A673 (cell line): ENCODE results near the gene MRPL43. TPM values are rescaled to one million over a fixed set of nuclear protein-coding genes. Genes with fewer than 3 reads are reported as not detected.

Source experiments
- BruUV-seq: library from RNA; stranded (reverse); fragments of 400-500 nt; replicated peaks from 2 replicates; lab custom pipeline; 2021; lab: Mats Ljungman, UMichigan
- CTCF ChIA-PET: fragments of 300-600 bp; sonication (Branson Sonifier 250); formaldehyde crosslinking; loops from one replicate; lab custom pipeline; 2022; ENCODE audit warnings: antibody characterized with exemption; lab: Charles Lee
- POLR2A ChIA-PET: fragments of 300-600 bp; sonication (Branson Sonifier 250); formaldehyde crosslinking; loops from one replicate; lab custom pipeline; 2022; ENCODE audit warnings: antibody characterized with exemption; ENCODE audit not compliant: low non-redundant PET; lab: Charles Lee
- DNase-seq: peaks from one replicate; pipeline ENCODE4 v3.0.0-alpha.2; 2015; ENCODE audit warnings: low spot score
- H3K27ac ChIP-seq: fragments of 200-600 bp; sonication (generic); 2 replicates; pipeline ENCODE4 v1.5.1; 2016; ENCODE audit warnings: mixed run types, low read depth, mild to moderate bottlenecking, mixed read lengths, antibody characterized with exemption, low read length; ENCODE audit not compliant: poor library complexity, severe bottlenecking
- H3K27me3 ChIP-seq: fragments of 200-600 bp; sonication (generic); replicated peaks from 2 replicates; pipeline ENCODE4 v1.6.1; 2017; ENCODE audit warnings: mixed run types, low read depth, mild to moderate bottlenecking, mixed read lengths, antibody characterized with exemption, low read length; ENCODE audit not compliant: insufficient read depth, poor library complexity
- H3K36me3 ChIP-seq: fragments of 200-600 bp; sonication (generic); 2 replicates; pipeline ENCODE4 v1.6.1; 2016; ENCODE audit warnings: mixed run types, mild to moderate bottlenecking, mixed read lengths, antibody characterized with exemption, low read length; ENCODE audit not compliant: insufficient read depth, poor library complexity, severe bottlenecking
- H3K4me1 ChIP-seq: fragments of 200-600 bp; sonication (generic); 2 replicates; pipeline ENCODE4 v1.6.1; 2017; ENCODE audit warnings: mixed run types, mild to moderate bottlenecking, mixed read lengths, antibody characterized with exemption, low read length; ENCODE audit not compliant: insufficient read depth, poor library complexity, severe bottlenecking
- H3K4me3 ChIP-seq: fragments of 200-600 bp; sonication (generic); 2 replicates; pipeline ENCODE4 v1.5.1; 2016; ENCODE audit warnings: low read depth, mixed run types, mild to moderate bottlenecking, mixed read lengths, low read length; ENCODE audit not compliant: poor library complexity, severe bottlenecking
- H3K9me3 ChIP-seq: fragments of 200-600 bp; sonication (generic); 2 replicates; pipeline ENCODE4 v1.6.1; 2016; ENCODE audit warnings: mixed run types, low read depth, mild to moderate bottlenecking, mixed read lengths, antibody characterized with exemption, low read length; ENCODE audit not compliant: poor library complexity, severe bottlenecking
- CTCF ChIP-seq: fragments of 300-800, 200-600 bp; sonication (generic); conservative IDR thresholded peaks from 2 replicates; pipeline ENCODE4 v1.5.1; 2017; ENCODE audit warnings: low read depth, mild to moderate bottlenecking, antibody characterized with exemption, low read length, moderate library complexity, mixed read lengths
- EZH2 ChIP-seq: fragments of 200-600 bp; sonication (generic); IDR thresholded peaks from 2 replicates; pipeline ENCODE4 v1.6.1; 2017; ENCODE audit warnings: borderline replicate concordance, low read depth, mild to moderate bottlenecking, mixed read lengths, antibody characterized with exemption, low read length; ENCODE audit not compliant: poor library complexity, severe bottlenecking
- intact Hi-C: fragments of 100-400 bp; cut with micrococcal nuclease; formaldehyde crosslinking; loops from one replicate; pipeline ENCODE4 v1.10.0; 2022; ENCODE audit not compliant: unreplicated experiment
- total RNA-seq: library from RNA; stranded (reverse); gene quantifications from 2 replicates; pipeline ENCODE4 v1.2.3, GENCODE V29; 2021

MRPL43 gene
- total RNA-seq, 1 experiment from 2014 or later, result 80.4 TPM

GRCh38 chr10:100967332-100967731 is 20.0 kb downstream of the MRPL43 start:
- POLR2A ChIA-PET, result no interaction called here
- no peak for TF ChIP-seq CTCF
- no peak for TF ChIP-seq EZH2
- Histone ChIP-seq H3K36me3 (peaks cover 8% of the 10 kb centered on the region), H3K4me3 (no peak overlapping the region), H3K4me1 (peaks cover 5% of the 10 kb centered on the region), H3K27ac (no peak overlapping the region), H3K27me3 (no peaks in the 10 kb centered on the region), H3K9me3 (no peaks in the 10 kb centered on the region)
- no TSS peak for BruUV-seq
- CTCF ChIA-PET, result no interaction called here
- intact Hi-C loops, result no loop called here
- DNase-seq, result no peak

GRCh38 chr10:100966887-100967286 is 20.4 kb downstream of the MRPL43 start:
- DNase-seq, result no peak
- CTCF ChIA-PET, result no interaction called here
- intact Hi-C loops, result no loop called here
- BruUV-seq, result no TSS peak
- Histone ChIP-seq H3K27me3 (no peaks in the 10 kb centered on the region), H3K36me3 (peaks cover 12% of the 10 kb centered on the region), H3K4me3 (no peak overlapping the region), H3K27ac (no peak overlapping the region), H3K4me1 (peaks cover 6% of the 10 kb centered on the region), H3K9me3 (no peaks in the 10 kb centered on the region)
- POLR2A ChIA-PET, result no interaction called here
- no peak for TF ChIP-seq EZH2
- TF ChIP-seq CTCF, result no peak

GRCh38 chr10:100965820-100966219 is 21.5 kb downstream of the MRPL43 start:
- Histone ChIP-seq H3K27me3 (no peaks in the 10 kb centered on the region), H3K36me3 (peaks cover 17% of the 10 kb centered on the region), H3K9me3 (no peaks in the 10 kb centered on the region), H3K4me1 (peaks cover 14% of the 10 kb centered on the region), H3K27ac (no peak overlapping the region), H3K4me3 (no peak overlapping the region)
- POLR2A ChIA-PET, result no interaction called here
- BruUV-seq, result no TSS peak
- CTCF ChIA-PET, result no interaction called here
- intact Hi-C loops, result no loop called here
- DNase-seq, result no peak
- TF ChIP-seq CTCF (no peak), EZH2 (no peak)
